Esophagus squamous epithelium (tissue), 4 donors: Measurements from ENCODE around the gene NEK1.

Experiments
- POLR2A ChIP-seq, 4 donors: fragments of 450-650 bp; IDR thresholded peaks; one replicate each; pipeline ENCODE4 v1.6.1; 2017; ENCODE audit warnings: antibody characterized with exemption in 4 of 4, mild to moderate bottlenecking in 4 of 4, moderate library complexity in 3 of 4
- TF ChIP-seq, protein P1 (sequence below), 6 experiments: fragments of 450-650 bp in 4 of 6; fragments of 200-600 bp in 2 of 6; sonication (generic) in 2 of 6; IDR thresholded peaks; one replicate each; pipeline ENCODE4 v1.5.1; 2016 to 2019; ENCODE audit warnings: antibody characterized with exemption in 6 of 6, mild to moderate bottlenecking in 4 of 6, moderate library complexity in 4 of 6

DNA sequence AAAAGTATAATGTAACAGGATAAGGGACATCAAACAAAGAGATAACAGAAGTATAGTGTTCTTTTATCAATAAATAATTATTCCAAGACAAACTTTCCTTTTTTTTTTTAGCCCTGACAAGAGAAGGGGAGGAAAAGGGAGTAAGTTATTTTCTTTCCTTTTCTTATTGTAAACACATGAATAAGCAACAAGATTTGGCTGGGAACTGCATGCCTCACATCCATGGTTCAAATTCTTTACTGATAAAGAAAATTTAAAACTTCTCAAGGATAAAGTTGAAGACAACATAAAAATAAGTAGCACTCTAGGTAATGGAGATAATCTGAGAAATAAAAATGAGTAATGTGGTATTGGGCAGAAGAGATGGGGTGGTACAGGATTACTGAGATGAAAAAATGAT lies 71.6 kb downstream of the NEK1 start:
- TF ChIP-seq, protein P1, sequence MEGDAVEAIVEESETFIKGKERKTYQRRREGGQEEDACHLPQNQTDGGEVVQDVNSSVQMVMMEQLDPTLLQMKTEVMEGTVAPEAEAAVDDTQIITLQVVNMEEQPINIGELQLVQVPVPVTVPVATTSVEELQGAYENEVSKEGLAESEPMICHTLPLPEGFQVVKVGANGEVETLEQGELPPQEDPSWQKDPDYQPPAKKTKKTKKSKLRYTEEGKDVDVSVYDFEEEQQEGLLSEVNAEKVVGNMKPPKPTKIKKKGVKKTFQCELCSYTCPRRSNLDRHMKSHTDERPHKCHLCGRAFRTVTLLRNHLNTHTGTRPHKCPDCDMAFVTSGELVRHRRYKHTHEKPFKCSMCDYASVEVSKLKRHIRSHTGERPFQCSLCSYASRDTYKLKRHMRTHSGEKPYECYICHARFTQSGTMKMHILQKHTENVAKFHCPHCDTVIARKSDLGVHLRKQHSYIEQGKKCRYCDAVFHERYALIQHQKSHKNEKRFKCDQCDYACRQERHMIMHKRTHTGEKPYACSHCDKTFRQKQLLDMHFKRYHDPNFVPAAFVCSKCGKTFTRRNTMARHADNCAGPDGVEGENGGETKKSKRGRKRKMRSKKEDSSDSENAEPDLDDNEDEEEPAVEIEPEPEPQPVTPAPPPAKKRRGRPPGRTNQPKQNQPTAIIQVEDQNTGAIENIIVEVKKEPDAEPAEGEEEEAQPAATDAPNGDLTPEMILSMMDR (IDR thresholded peaks at IDR 0.05): no peak
- no peak for TF ChIP-seq POLR2A (IDR thresholded peaks at IDR 0.05)
